IMR-90 (cell line): Measurements from ENCODE around the gene SHISA6.

Source experiments
- BHLHE40 ChIP-seq: fragments of 150-350 bp; IDR thresholded peaks from 2 replicates; pipeline ENCODE4 v1.6.1; 2016; ENCODE audit warnings: mild to moderate bottlenecking, low read depth, low read length
- CHD1 ChIP-seq: IDR thresholded peaks from 2 replicates; pipeline ENCODE4 v1.6.1; 2012; ENCODE audit warnings: low read depth, low read length, improper control_type of control experiment
- CTCF ChIP-seq: conservative IDR thresholded peaks from 2 replicates; pipeline ENCODE4 v1.5.1; 2012; ENCODE audit warnings: mild to moderate bottlenecking, low read depth, low read length, improper control_type of control experiment
- FOS ChIP-seq: fragments of 150-350 bp; IDR thresholded peaks from 2 replicates; pipeline ENCODE4 v1.6.1; 2016; ENCODE audit warnings: low read depth, low read length
- MAFK ChIP-seq: IDR thresholded peaks from 2 replicates; pipeline ENCODE4 v1.6.1; 2012; ENCODE audit warnings: low read depth, low read length, improper control_type of control experiment

GRCh38 chr17:11336290-11336689, 95.3 kb downstream of the SHISA6 start:
- no peak for TF ChIP-seq CTCF
- no peak for TF ChIP-seq FOS
- TF ChIP-seq BHLHE40 = no peak
- TF ChIP-seq MAFK = no peak
- no peak for TF ChIP-seq CHD1
